ENCODE results near the gene CXCL5. TPM values are rescaled to one million over a fixed set of nuclear protein-coding genes. Genes with fewer than 3 reads are reported as not detected.

The CXCL5 gene
- total and polyA plus RNA-seq, 2 experiments from 2014 or later = 7.5 to 7.6 TPM

- TF ChIP-seq CTCF (conservative IDR thresholded peaks at IDR 0.05; ENCODE audit: low read depth in 2 of 2) = no peak
- TF ChIP-seq ETS1 (IDR thresholded peaks at IDR 0.05) = no peak
- no peak for TF ChIP-seq EZH2 (IDR thresholded peaks at IDR 0.05; ENCODE audit: low read depth, unreplicated experiment)
- TF ChIP-seq REST (IDR thresholded peaks at IDR 0.05; ENCODE audit: unreplicated experiment) = no peak
Observed at GRCh38 chr4:74012130-74012529, 13.7 kb upstream of the CXCL5 start (continued).

GRCh38 chr4:74009307-74009706, 10.8 kb upstream of the CXCL5 start:
- DNase-seq (ENCODE audit: low spot score) (no peak), ATAC-seq (no peak)
- no peaks in the 10 kb centered on the region for H4K20me1 ChIP-seq (replicated peaks; ENCODE audit: insufficient read depth)
- peaks cover 16% of the 10 kb centered on the region for H3K4me1 ChIP-seq (ENCODE audit: insufficient read depth)
- peaks cover 13% of the 10 kb centered on the region for H3K4me1 Mint-ChIP-seq
- no peaks in the 10 kb centered on the region for H3K79me2 ChIP-seq (replicated peaks; ENCODE audit: insufficient read depth)
- peaks cover 7% of the 10 kb centered on the region for H3K36me3 Mint-ChIP-seq (ENCODE audit: low read depth)
- H3K27me3 ChIP-seq (ENCODE audit: insufficient read depth) = no peaks in the 10 kb centered on the region
- no peak overlapping the region for H3K4me3 Mint-ChIP-seq
- H3K9me2 ChIP-seq (ENCODE audit: insufficient read depth) = peaks cover 6% of the 10 kb centered on the region; the same call in 1 of the 2 replicates
- H3K27ac ChIP-seq (ENCODE audit: low read depth) = no peak overlapping the region
- H3K4me2 ChIP-seq = no peak overlapping the region
- H3K9me3 Mint-ChIP-seq = 0 out of 3 replicates have a peak, but pooled peaks cover 5% of the 10 kb centered on the region
- H3K36me3 ChIP-seq (ENCODE audit: insufficient read depth) = no peaks in the 10 kb centered on the region; the same call in 1 of the 2 replicates
- H3K27me3 Mint-ChIP-seq (ENCODE audit: insufficient read depth, low read depth, poor library complexity) = no peaks in the 10 kb centered on the region
- no peak overlapping the region for H2AFZ ChIP-seq
- no peaks in the 10 kb centered on the region for H3F3A ChIP-seq (replicated peaks; ENCODE audit: low read depth)
- no peak overlapping the region for H3K27ac Mint-ChIP-seq
- no peak overlapping the region for H3K4me3 ChIP-seq
- no peak for TF ChIP-seq CTCF (conservative IDR thresholded peaks at IDR 0.05; ENCODE audit: low read depth in 2 of 2)
- TF ChIP-seq CREB1 (CRISPR knock-in tag; IDR thresholded peaks at IDR 0.05; ENCODE audit: low read depth) = no peak
- no peak for TF ChIP-seq EZH2phosphoT487 (IDR thresholded peaks at IDR 0.05; ENCODE audit: unreplicated experiment)
- no peak for TF ChIP-seq ZNF331 (CRISPR knock-in tag; IDR thresholded peaks at IDR 0.05; ENCODE audit: low read depth)
- no peak for TF ChIP-seq ZNF114 (CRISPR knock-in tag; IDR thresholded peaks at IDR 0.05)
- no peak for TF ChIP-seq JUNB (IDR thresholded peaks at IDR 0.05; ENCODE audit: unreplicated experiment)
- TF ChIP-seq ZNF462 (CRISPR knock-in tag; IDR thresholded peaks at IDR 0.05) = no peak
